Activated CD4-positive, CD25-positive, alpha-beta regulatory T cell treated with anti-CD3 and anti-CD28 coated beads, Interleukin-2, amount 50 U/mL, for 24 hours (primary cell): ENCODE measurements around the gene FLNA.
A peak's percentile ranks its signal among the peaks of the same experiment; 100 is the strongest.
"Not testable (repeated sequence)": the region's sequence is repeated elsewhere in the genome, so short reads cannot be mapped to it uniquely, and the experiment has no call there.

Experiments
- ATAC-seq, 2 donors: fragments of 150-1000 bp; cut with Tn5 transposase; one replicate each; pipeline ENCODE4 v1.10.0; 2021; ENCODE audit warnings: mild to moderate bottlenecking in 1 of 2, moderate library complexity in 1 of 2

The FLNA gene

GRCh38 chrX:154399527-154400368, 25.3 kb upstream of the FLNA start:
- ATAC-seq, result no peak

GRCh38 chrX:154398668-154399526, 24.5 kb upstream of the FLNA start:
- ATAC-seq, result peak; percentile 18 to 26

GRCh38 chrX:154397888-154398667, 23.6 kb upstream of the FLNA start, which contains the start of gene RPL10:
RPL10 (plus strand) TSS chrX:154398377; CDS start chrX:154398520, 143 bp downstream.
- ATAC-seq, result peak; percentile 74 to 75

- peak; percentile 54 to 64 for ATAC-seq
Measured at GRCh38 chrX:154396973-154397887, 22.8 kb upstream of the FLNA start.

- not testable (repeated sequence) for ATAC-seq
Measured at GRCh38 chrX:154396363-154396762, 21.9 kb upstream of the FLNA start.

- ATAC-seq, result peak; percentile 74 to 78
Measured at GRCh38 chrX:154389812-154390747, 15.6 kb upstream of the FLNA start.

GRCh38 chrX:154388649-154389048, 14.2 kb upstream of the FLNA start:
- ATAC-seq, result peak; percentile 34

- ATAC-seq, result peak; percentile 36 to 37
Measured at GRCh38 chrX:154388094-154388493, 13.7 kb upstream of the FLNA start.

GRCh38 chrX:154384284-154384892, 10.0 kb upstream of the FLNA start:
- ATAC-seq, result no peak

- no peak for ATAC-seq
Measured at GRCh38 chrX:154383359-154384283, 9.2 kb upstream of the FLNA start.

- no peak for ATAC-seq
Measured at GRCh38 chrX:154382483-154383069, 8.1 kb upstream of the FLNA start.

GRCh38 chrX:154381271-154381670, 6.8 kb upstream of the FLNA start:
- ATAC-seq, result no peak

GRCh38 chrX:154380787-154381186, 6.4 kb upstream of the FLNA start:
- ATAC-seq, result no peak

- no peak for ATAC-seq
Measured at GRCh38 chrX:154380153-154380552, 5.7 kb upstream of the FLNA start.

- no peak for ATAC-seq
Measured at GRCh38 chrX:154379569-154379951, 5.1 kb upstream of the FLNA start.

GRCh38 chrX:154378799-154379568, 4.5 kb upstream of the FLNA start, which contains the start of gene EMD:
EMD (plus strand) TSS chrX:154379295; CDS start chrX:154379485, 190 bp downstream.
- ATAC-seq, result peak; percentile 83 to 86

- ATAC-seq, result no peak
Measured at GRCh38 chrX:154378059-154378798, 3.8 kb upstream of the FLNA start.
